ENCODE data around the gene EFCAB11. TPM values are rescaled to one million over a fixed set of nuclear protein-coding genes. Genes with fewer than 3 reads are reported as not detected.

EFCAB11 gene
- total RNA-seq, 4 donors from 2014 or later: 5.4 to 13.2 (median 6.3) TPM

DNA sequence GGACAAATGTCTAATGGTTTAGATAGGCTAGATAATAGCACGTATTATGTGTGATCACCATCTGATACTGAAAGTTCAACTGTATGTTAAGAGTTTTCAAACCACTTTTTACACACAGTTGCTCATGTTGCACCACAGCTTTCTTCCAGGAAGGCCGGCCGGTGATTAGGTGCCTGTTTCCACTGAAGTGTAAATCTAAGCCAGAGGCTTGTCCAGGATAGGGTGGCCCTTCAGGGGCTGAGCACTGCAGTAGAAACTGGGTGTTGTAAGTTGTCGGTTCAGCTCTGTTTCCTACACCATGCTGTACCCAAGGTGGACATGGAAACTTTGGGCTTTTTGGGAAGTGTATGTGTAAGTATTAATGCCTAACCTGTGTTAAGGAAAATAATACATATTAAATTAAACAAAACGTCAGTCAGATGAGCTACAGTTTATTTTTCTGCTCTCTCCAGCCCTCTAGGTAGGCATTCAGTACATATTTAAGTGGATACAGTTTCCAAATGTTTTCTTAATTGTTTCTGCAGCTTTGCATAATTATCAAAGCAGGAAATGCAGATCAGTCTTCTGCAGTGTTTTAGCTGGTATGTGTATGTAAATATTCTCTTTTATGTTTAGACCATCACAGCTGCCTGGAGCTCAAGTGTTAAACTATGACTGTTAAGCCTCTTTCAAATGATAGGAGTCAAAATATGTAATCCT, 32.1 kb upstream of the EFCAB11 start:
- no peaks in the 10 kb centered on the region for H3K9me3 ChIP-seq
- peaks cover 5 to 10% of the 10 kb centered on the region in 2 donors for H3K36me3 ChIP-seq
- no peak overlapping the region for H3K27ac ChIP-seq
- intact Hi-C loops (cut with DNase I): no loop called here
- no peaks in the 10 kb centered on the region for H3K27me3 ChIP-seq
- DNase-seq: no peak
- no peak overlapping the region for H3K4me3 ChIP-seq (replicated peaks in 1 of 3)
- 87 to 93% methylated on average over 5 of the region's 5 CpGs for WGBS, 2 donors
- TF ChIP-seq POLR2A (IDR thresholded peaks at IDR 0.05): no peak
- no peak for TF ChIP-seq CTCF (IDR thresholded peaks at IDR 0.05)
- H3K4me1 ChIP-seq: no peaks in the 10 kb centered on the region

GRCh38 chr14:89983375-89983774, 28.8 kb upstream of the EFCAB11 start:
- no peaks in the 10 kb centered on the region for H3K9me3 ChIP-seq
- DNase-seq: no peak
- WGBS, 2 donors: 100% methylated on average over 2 of the region's 2 CpGs
- H3K27ac ChIP-seq: no peak overlapping the region
- H3K4me1 ChIP-seq: no peaks in the 10 kb centered on the region
- H3K36me3 ChIP-seq: peaks cover 0 to 9% of the 10 kb centered on the region in 2 donors
- no peak for TF ChIP-seq CTCF (IDR thresholded peaks at IDR 0.05)
- TF ChIP-seq POLR2A (IDR thresholded peaks at IDR 0.05): no peak
- intact Hi-C loops (cut with DNase I): no loop called here
- no peaks in the 10 kb centered on the region for H3K27me3 ChIP-seq
- no peak overlapping the region for H3K4me3 ChIP-seq (replicated peaks in 1 of 3)

DNA sequence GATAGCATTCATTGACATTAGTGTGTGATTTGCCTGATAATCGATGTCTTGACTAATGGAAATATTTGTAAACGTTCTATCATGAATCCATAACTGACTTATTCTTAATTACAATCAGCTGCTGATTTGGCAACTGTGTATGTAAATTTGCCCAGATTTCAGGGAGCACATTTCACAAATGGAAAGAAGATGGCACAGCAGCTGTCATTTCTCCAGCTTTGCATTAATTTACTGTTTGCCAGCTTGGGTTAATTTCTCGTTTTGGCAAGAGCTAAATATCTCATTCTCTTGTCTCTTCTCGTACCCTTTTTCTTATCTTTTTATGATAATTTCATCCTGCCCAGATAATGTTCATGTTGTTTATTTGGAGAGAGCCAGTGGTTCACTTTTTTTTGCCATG, 24.1 kb upstream of the EFCAB11 start:
- H3K9me3 ChIP-seq: no peaks in the 10 kb centered on the region
- no peak for TF ChIP-seq POLR2A (IDR thresholded peaks at IDR 0.05)
- TF ChIP-seq CTCF (IDR thresholded peaks at IDR 0.05): no peak
- no peaks in the 10 kb centered on the region for H3K4me1 ChIP-seq
- no peak overlapping the region for H3K27ac ChIP-seq
- H3K4me3 ChIP-seq (replicated peaks in 1 of 3): no peak overlapping the region
- H3K27me3 ChIP-seq: no peaks in the 10 kb centered on the region
- intact Hi-C loops (cut with DNase I): loop anchor here (10.0 kb wide), 1 partner anchor 86 kb away; the partner anchor contains the start of gene KCNK13
- 93 to 94% methylated on average over 4 of the region's 4 CpGs for WGBS, 2 donors
- no peak for DNase-seq
- H3K36me3 ChIP-seq: peaks cover 0 to 9% of the 10 kb centered on the region in 2 donors

GRCh38 chr14:89977668-89978067, 23.1 kb upstream of the EFCAB11 start:
- TF ChIP-seq POLR2A (IDR thresholded peaks at IDR 0.05) (no peak), CTCF (IDR thresholded peaks at IDR 0.05) (no peak)
- no peak overlapping the region for H3K4me3 ChIP-seq (replicated peaks in 1 of 3)
- intact Hi-C loops (cut with DNase I): loop anchor here (10.0 kb wide), 1 partner anchor 87 kb away; the partner anchor contains the start of gene KCNK13
- no peak for DNase-seq
- peaks cover 0 to 5% of the 10 kb centered on the region in 2 donors for H3K36me3 ChIP-seq
- H3K4me1 ChIP-seq: no peaks in the 10 kb centered on the region
- H3K27me3 ChIP-seq: no peaks in the 10 kb centered on the region
- no peak overlapping the region for H3K27ac ChIP-seq
- H3K9me3 ChIP-seq: no peaks in the 10 kb centered on the region
- 95 to 98% methylated on average over 4 of the region's 4 CpGs for WGBS, 2 donors

DNA sequence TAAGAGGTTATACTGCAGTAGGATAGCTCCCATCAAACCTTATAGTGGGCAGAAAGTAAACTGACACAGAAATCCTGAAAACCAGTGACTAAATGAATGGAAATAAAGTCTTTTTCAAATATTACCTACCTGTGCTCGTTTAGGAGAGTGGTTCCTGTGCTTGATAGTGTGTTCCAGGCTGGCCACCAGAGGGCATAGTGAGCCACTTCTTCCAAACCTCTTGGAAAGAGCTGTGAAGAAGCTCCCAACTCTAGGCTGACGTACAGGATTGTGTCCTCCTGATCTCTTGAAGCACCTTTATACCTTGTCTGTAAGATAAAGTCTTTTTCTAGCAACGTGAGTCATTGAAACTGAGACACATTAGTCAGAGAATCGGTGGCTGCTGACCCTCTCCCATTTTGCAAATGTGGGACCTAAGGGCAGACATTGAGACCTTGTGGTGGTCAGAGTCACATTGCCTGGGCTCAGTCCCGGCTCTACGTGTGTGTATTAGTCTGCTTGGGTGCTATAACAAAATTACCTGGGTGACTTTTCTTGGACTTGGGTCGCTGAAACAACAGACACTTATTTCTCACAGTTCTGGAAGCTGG, 18.8 kb upstream of the EFCAB11 start:
- WGBS, 2 donors: 52 to 58% methylated on average over 7 of the region's 7 CpGs
- intact Hi-C loops (cut with DNase I): loop anchor here (5.0 to 10.0 kb wide), 2 partner anchors 91 to 259 kb away; partner anchors contain the start of gene KCNK13
- Histone ChIP-seq H3K4me1 (no peaks in the 10 kb centered on the region), H3K4me3 (replicated peaks in 1 of 3) (no peak overlapping the region), H3K27ac (no peak overlapping the region), H3K27me3 (no peaks in the 10 kb centered on the region), H3K9me3 (no peaks in the 10 kb centered on the region), H3K36me3 (peaks cover 0 to 3% of the 10 kb centered on the region in 2 donors)
- DNase-seq: peak; percentile 72 to 80
- TF ChIP-seq CTCF (IDR thresholded peaks at IDR 0.05) (peak; percentile 50 to 90 (median 81)), POLR2A (IDR thresholded peaks at IDR 0.05) (no peak)

Measured in thyroid gland (tissue), 4 donors.